CD14-positive monocyte (primary cell): ENCODE data around the gene SF3B4. TPM values are rescaled to one million over a fixed set of nuclear protein-coding genes. Genes with fewer than 3 reads are reported as not detected.

Experiments
- DNase-seq, 3 donors: peaks; one replicate each; pipeline ENCODE4 v3.0.0-alpha.2; 2011 to 2022
- H2AFZ ChIP-seq: 2 replicates; pipeline ENCODE4 v1.6.0; 2012; ENCODE audit warnings: mild to moderate bottlenecking, low read depth, low read length, inconsistent platforms; ENCODE audit not compliant: insufficient read depth, poor library complexity, severe bottlenecking
- H3K27ac ChIP-seq, 2 donors: 1 replicate in 1 of 2; 2 replicates in 1 of 2; pipeline ENCODE4 v1.5.1; 2012 to 2013; ENCODE audit warnings: low read length in 2 of 2, control low read depth in 1 of 2, inconsistent platforms in 1 of 2, low read depth in 1 of 2, mild to moderate bottlenecking in 1 of 2
- H3K27me3 ChIP-seq, 2 donors: one replicate each; pipeline versions ENCODE4 v1.6.0 to v1.6.1; 2011 to 2013; ENCODE audit warnings: low read length in 2 of 2; ENCODE audit not compliant: control insufficient read depth in 2 of 2, insufficient read depth in 2 of 2
- H3K36me3 ChIP-seq, 2 donors: replicated peaks in 1 of 2; 1 replicate in 1 of 2; 2 replicates in 1 of 2; pipeline versions ENCODE4 v1.5.1 to v1.6.1; 2012 to 2013; ENCODE audit warnings: low read length in 2 of 2, control low read depth in 1 of 2, inconsistent platforms in 1 of 2, mild to moderate bottlenecking in 1 of 2; ENCODE audit not compliant: insufficient read depth in 2 of 2, control insufficient read depth in 1 of 2
- H3K4me1 ChIP-seq, 2 donors: 1 replicate in 1 of 2; 2 replicates in 1 of 2; pipeline versions ENCODE4 v1.5.1 to v1.6.1; 2012 to 2013; ENCODE audit warnings: low read length in 2 of 2, control low read depth in 1 of 2, inconsistent platforms in 1 of 2, mild to moderate bottlenecking in 1 of 2, moderate library complexity in 1 of 2; ENCODE audit not compliant: insufficient read depth in 2 of 2, control insufficient read depth in 1 of 2
- H3K4me2 ChIP-seq: replicated peaks from 2 replicates; pipeline ENCODE3; 2012; ENCODE audit warnings: low read length, moderate library complexity, mild to moderate bottlenecking; ENCODE audit not compliant: poor library complexity, severe bottlenecking; ENCODE audit errors: extremely low read depth
- H3K4me3 ChIP-seq, 3 experiments: fragments of 200-600 bp in 1 of 3; sonication (generic) in 1 of 3; replicated peaks in 1 of 3; 1 replicate in 2 of 3; 2 replicates in 1 of 3; pipeline ENCODE4 v1.5.1; 2011 to 2013; ENCODE audit warnings: low read length in 3 of 3, mild to moderate bottlenecking in 3 of 3, control low read depth in 2 of 3, low read depth in 2 of 3, inconsistent platforms in 1 of 3, moderate library complexity in 1 of 3
- H3K79me2 ChIP-seq: 2 replicates; pipeline ENCODE4 v1.6.0; 2012; ENCODE audit warnings: mild to moderate bottlenecking, control low read depth, inconsistent platforms, low read length, moderate library complexity; ENCODE audit not compliant: insufficient read depth
- H3K9ac ChIP-seq: 2 replicates; pipeline ENCODE4 v1.6.0; 2017; ENCODE audit warnings: low read length, mild to moderate bottlenecking; ENCODE audit not compliant: insufficient read depth, poor library complexity, severe bottlenecking
- H3K9me3 ChIP-seq, 2 donors: replicated peaks in 1 of 2; 1 replicate in 1 of 2; 2 replicates in 1 of 2; pipeline versions ENCODE4 v1.5.1 to v1.6.1; 2012 to 2013; ENCODE audit warnings: low read length in 2 of 2, control low read depth in 1 of 2; ENCODE audit not compliant: control insufficient read depth in 1 of 2, insufficient read depth in 1 of 2
- H4K20me1 ChIP-seq: 2 replicates; pipeline ENCODE4 v1.6.0; 2012; ENCODE audit warnings: mild to moderate bottlenecking, low read length, control low read depth, moderate library complexity; ENCODE audit not compliant: insufficient read depth
- H3K27ac Mint-ChIP-seq, 7 donors: one replicate each; pipeline ENCODE4 v1.8.0; 2020; ENCODE audit warnings: mild to moderate bottlenecking in 7 of 7, mixed read lengths in 7 of 7, moderate library complexity in 6 of 7, inconsistent platforms in 2 of 7
- H3K27me3 Mint-ChIP-seq, 3 donors: one replicate each; pipeline ENCODE4 v1.8.0; 2021 to 2022; ENCODE audit warnings: low read depth in 3 of 3, mild to moderate bottlenecking in 3 of 3, mixed read lengths in 3 of 3, moderate library complexity in 3 of 3, inconsistent platforms in 1 of 3
- H3K36me3 Mint-ChIP-seq, 2 donors: one replicate each; pipeline ENCODE4 v1.8.0; 2020; ENCODE audit warnings: mixed read lengths in 2 of 2, inconsistent platforms in 1 of 2, mild to moderate bottlenecking in 1 of 2
- H3K4me1 Mint-ChIP-seq: one replicate; pipeline ENCODE4 v1.8.0; 2020; ENCODE audit warnings: mild to moderate bottlenecking, mixed read lengths
- H3K4me3 Mint-ChIP-seq, 2 donors: one replicate each; pipeline ENCODE4 v1.8.0; 2020; ENCODE audit warnings: mild to moderate bottlenecking in 2 of 2, mixed read lengths in 2 of 2, moderate library complexity in 1 of 2
- H3K9me3 Mint-ChIP-seq, 7 donors: one replicate each; pipeline ENCODE4 v1.8.0; 2020 to 2022; ENCODE audit warnings: mixed read lengths in 7 of 7, mild to moderate bottlenecking in 6 of 7, moderate library complexity in 6 of 7, inconsistent platforms in 2 of 7
- CTCF ChIP-seq: fragments of 200-600 bp; IDR thresholded peaks from one replicate; pipeline ENCODE4 v1.8.0; 2022; ENCODE audit warnings: antibody characterized with exemption, mild to moderate bottlenecking
- WGBS: methylation state at CpG from one replicate; pipeline ENCODE4 v1.1.5; 2013; ENCODE audit warnings: missing lambda C conversion rate; ENCODE audit not compliant: insufficient coverage; 5-methylcytosine and 5-hydroxymethylcytosine counted together
- intact Hi-C, 2 donors: fragments of 100-400 bp; cut with micrococcal nuclease; formaldehyde crosslinking; loops; one replicate each; pipeline versions ENCODE4 v1.15.0 to v1.15.1; 2023
- polyA plus RNA-seq, 3 donors: library from polyadenylated mRNA; depleted of rRNA in 1 of 3; unstranded in 2 of 3; stranded (reverse) in 1 of 3; fragments of 300-500 nt in 2 of 3; fragments of >200 nt in 1 of 3; fragmentation: Illumina TruSeq in 2 of 3; gene quantifications; 1 replicate in 2 of 3; 2 replicates in 1 of 3; pipeline ENCODE4 v1.2.3, GENCODE V29; 2012 to 2021

Gene SF3B4
- polyA plus RNA-seq, 3 donors, result 52.2 to 78.6 (median 64.6) TPM

GRCh38 chr1:149926296-149926695 lies 1.3 kb downstream of the SF3B4 start:
- H3K36me3 ChIP-seq, result peaks cover 45 to 55% of the 10 kb centered on the region in 2 donors
- Mint-ChIP-seq H3K27me3 (peaks cover 0 to 2% (median 0%) of the 10 kb centered on the region in 3 donors), H3K36me3 (peaks cover 46 to 51% of the 10 kb centered on the region in 2 donors), H3K27ac (peak overlapping the region in 5 of 7 donors; percentile 71 to 92 (median 77)), H3K9me3 (no peaks in the 10 kb centered on the region), H3K4me1 (peaks cover 49% of the 10 kb centered on the region), H3K4me3 (peak overlapping the region in 1 of 2 donors; percentile 25)
- peaks cover 38% of the 10 kb centered on the region for H4K20me1 ChIP-seq
- no peak overlapping the region for H3K4me2 ChIP-seq
- H3K4me1 ChIP-seq, result peaks cover 45 to 55% of the 10 kb centered on the region in 2 donors
- DNase-seq, result no peak
- peaks cover 55% of the 10 kb centered on the region for H3K79me2 ChIP-seq
- no peak overlapping the region for H2AFZ ChIP-seq
- H3K4me3 ChIP-seq, result peak overlapping the region in 1 of 3 experiments; percentile 16
- no peaks in the 10 kb centered on the region for H3K27me3 ChIP-seq
- no peak overlapping the region for H3K27ac ChIP-seq
- no peak overlapping the region for H3K9ac ChIP-seq
- H3K9me3 ChIP-seq, result no peaks in the 10 kb centered on the region
- intact Hi-C loops, result no loop called here
- whole genome bisulfite sequencing, result 95% methylated on average over 7 of the region's 9 CpGs
- TF ChIP-seq CTCF, result no peak

- no peak overlapping the region for H2AFZ ChIP-seq
- no peak overlapping the region for H3K4me2 ChIP-seq
- peaks cover 38% of the 10 kb centered on the region for H4K20me1 ChIP-seq
- H3K36me3 ChIP-seq, result peaks cover 45 to 55% of the 10 kb centered on the region in 2 donors
- H3K27ac Mint-ChIP-seq, result peak overlapping the region in 4 of 7 donors; percentile 26 to 92 (median 76)
- H3K4me1 Mint-ChIP-seq, result peaks cover 43% of the 10 kb centered on the region
- H3K79me2 ChIP-seq, result peaks cover 50% of the 10 kb centered on the region
- H3K36me3 Mint-ChIP-seq, result peaks cover 49 to 51% of the 10 kb centered on the region in 2 donors
- peaks cover 0 to 2% (median 0%) of the 10 kb centered on the region in 3 donors for H3K27me3 Mint-ChIP-seq
- no peak for DNase-seq
- WGBS, result 100% methylated on average over 1 of the region's 2 CpGs
- H3K4me3 ChIP-seq, result no peak overlapping the region
- no peaks in the 10 kb centered on the region for H3K9me3 ChIP-seq
- H3K9me3 Mint-ChIP-seq, result no peaks in the 10 kb centered on the region
- H3K27ac ChIP-seq, result no peak overlapping the region
- no peak overlapping the region for H3K9ac ChIP-seq
- intact Hi-C loops, result loop anchor here in 1 of 2 donors (2.0 kb wide), 1 partner anchor 39 kb away; no protein-coding TSS in a partner anchor
- H3K4me1 ChIP-seq, result peaks cover 40 to 49% of the 10 kb centered on the region in 2 donors
- TF ChIP-seq CTCF, result no peak
- no peak overlapping the region for H3K4me3 Mint-ChIP-seq
- H3K27me3 ChIP-seq, result no peaks in the 10 kb centered on the region
Observed at GRCh38 chr1:149925751-149926150, 1.9 kb downstream of the SF3B4 start.
